ENCODE data around the gene COX5A. TPM values are rescaled to one million over a fixed set of nuclear protein-coding genes. Genes with fewer than 3 reads are reported as not detected.

The COX5A gene
- total and polyA plus RNA-seq, 2 of the 13 experiments (the other 11 are each of a cell fraction or from before 2014, with no cell fraction given): 158 to 218 TPM

DNA sequence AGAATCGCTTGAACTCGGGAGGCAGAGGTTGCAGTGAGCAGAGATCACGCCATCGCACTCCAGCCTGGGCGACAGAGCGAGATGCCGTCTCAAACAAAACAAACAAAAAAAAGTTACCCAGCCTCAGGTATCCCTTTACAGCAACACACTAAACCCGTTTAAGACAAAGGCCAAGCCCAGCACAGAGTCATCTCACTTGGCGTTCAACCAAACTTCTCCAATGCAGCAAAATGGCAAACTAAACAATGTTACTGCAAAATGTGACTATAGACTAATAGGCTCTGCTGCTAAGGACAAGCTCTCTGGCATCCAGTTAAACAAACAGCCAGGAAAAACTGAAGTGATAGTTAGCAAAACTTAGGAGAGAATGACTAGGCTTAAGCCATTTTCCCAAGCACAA lies 24.8 kb downstream of the COX5A start:
- Histone ChIP-seq H3K4me1 (ENCODE audit: insufficient read depth, low read length) (peaks cover 6% of the 10 kb centered on the region; the same call in 1 of the 2 replicates), H3K4me3 (replicated peaks in 1 of 3; ENCODE audit: insufficient read depth in 1 of 3, low read depth in 2 of 3, low read length in 3 of 3) (no peak overlapping the region), H3K36me3 (replicated peaks in 1 of 2; ENCODE audit: control insufficient read depth in 1 of 2, insufficient read depth in 2 of 2, low read length in 2 of 2) (peaks cover 9 to 30% of the 10 kb centered on the region in 2 experiments; a peak in 4 of 5 replicates), H3K9ac (ENCODE audit: insufficient read depth, low read depth, low read length) (no peak overlapping the region), H3K4me2 (ENCODE audit: low read depth, low read length) (no peak overlapping the region), H3K27me3 (ENCODE audit: control insufficient read depth in 1 of 2, insufficient read depth in 2 of 2, low read length in 2 of 2) (no peaks in the 10 kb centered on the region), H3K27ac (ENCODE audit: extremely low read length, insufficient read depth, low read length) (no peak overlapping the region), H3K9me3 (ENCODE audit: low read length) (no peaks in the 10 kb centered on the region), H3K79me2 (ENCODE audit: insufficient read depth, low read length) (no peaks in the 10 kb centered on the region), H2AFZ (ENCODE audit: low read length) (no peak overlapping the region), H4K20me1 (ENCODE audit: insufficient read depth, low read length) (no peaks in the 10 kb centered on the region)
- 96% methylated on average over 9 of the region's 9 CpGs for WGBS (ENCODE audit: low lambda C conversion rate)
- no peak for TF ChIP-seq KLF13 (CRISPR knock-in tag; IDR thresholded peaks at IDR 0.05)
- TF ChIP-seq, protein P1, sequence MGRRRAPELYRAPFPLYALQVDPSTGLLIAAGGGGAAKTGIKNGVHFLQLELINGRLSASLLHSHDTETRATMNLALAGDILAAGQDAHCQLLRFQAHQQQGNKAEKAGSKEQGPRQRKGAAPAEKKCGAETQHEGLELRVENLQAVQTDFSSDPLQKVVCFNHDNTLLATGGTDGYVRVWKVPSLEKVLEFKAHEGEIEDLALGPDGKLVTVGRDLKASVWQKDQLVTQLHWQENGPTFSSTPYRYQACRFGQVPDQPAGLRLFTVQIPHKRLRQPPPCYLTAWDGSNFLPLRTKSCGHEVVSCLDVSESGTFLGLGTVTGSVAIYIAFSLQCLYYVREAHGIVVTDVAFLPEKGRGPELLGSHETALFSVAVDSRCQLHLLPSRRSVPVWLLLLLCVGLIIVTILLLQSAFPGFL (CRISPR knock-in tag; IDR thresholded peaks at IDR 0.05): no peak
- no peak for TF ChIP-seq IRX3 (CRISPR knock-in tag; IDR thresholded peaks at IDR 0.05; ENCODE audit: borderline replicate concordance, low read depth)
- no peak for TF ChIP-seq ZNF75D (CRISPR knock-in tag; IDR thresholded peaks at IDR 0.05; ENCODE audit: borderline replicate concordance)
- no peak for TF ChIP-seq NFKB2 (CRISPR knock-in tag; IDR thresholded peaks at IDR 0.05; ENCODE audit: borderline replicate concordance)
- TF ChIP-seq CHCHD3 (CRISPR knock-in tag; IDR thresholded peaks at IDR 0.05): no peak
- TF ChIP-seq JDP2 (CRISPR knock-in tag; IDR thresholded peaks at IDR 0.05; ENCODE audit: borderline replicate concordance): no peak
- no peak for TF ChIP-seq MIER3 (CRISPR knock-in tag; IDR thresholded peaks at IDR 0.05; ENCODE audit: borderline replicate concordance)
- no peak for TF ChIP-seq ZNF7 (CRISPR knock-in tag; IDR thresholded peaks at IDR 0.05)
- no peak for TF ChIP-seq FOXJ3 (CRISPR knock-in tag; IDR thresholded peaks at IDR 0.05; ENCODE audit: borderline replicate concordance)
- TF ChIP-seq ZNF703 (CRISPR knock-in tag; IDR thresholded peaks at IDR 0.05; ENCODE audit: borderline replicate concordance): no peak
- no peak for TF ChIP-seq ZNF331 (CRISPR knock-in tag; IDR thresholded peaks at IDR 0.05)
- no peak for TF ChIP-seq ZNF547 (CRISPR knock-in tag; IDR thresholded peaks at IDR 0.05)
- TF ChIP-seq, protein P2, sequence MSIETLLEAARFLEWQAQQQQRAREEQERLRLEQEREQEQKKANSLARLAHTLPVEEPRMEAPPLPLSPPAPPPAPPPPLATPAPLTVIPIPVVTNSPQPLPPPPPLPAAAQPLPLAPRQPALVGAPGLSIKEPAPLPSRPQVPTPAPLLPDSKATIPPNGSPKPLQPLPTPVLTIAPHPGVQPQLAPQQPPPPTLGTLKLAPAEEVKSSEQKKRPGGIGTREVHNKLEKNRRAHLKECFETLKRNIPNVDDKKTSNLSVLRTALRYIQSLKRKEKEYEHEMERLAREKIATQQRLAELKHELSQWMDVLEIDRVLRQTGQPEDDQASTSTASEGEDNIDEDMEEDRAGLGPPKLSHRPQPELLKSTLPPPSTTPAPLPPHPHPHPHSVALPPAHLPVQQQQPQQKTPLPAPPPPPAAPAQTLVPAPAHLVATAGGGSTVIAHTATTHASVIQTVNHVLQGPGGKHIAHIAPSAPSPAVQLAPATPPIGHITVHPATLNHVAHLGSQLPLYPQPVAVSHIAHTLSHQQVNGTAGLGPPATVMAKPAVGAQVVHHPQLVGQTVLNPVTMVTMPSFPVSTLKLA (IDR thresholded peaks at IDR 0.05): no peak
- CTCF ChIA-PET (ENCODE audit: low intra/inter-chr PET ratio, low total read pairs): no interaction called here
- BruUV-seq (replicated peaks): no TSS peak
- POLR2A ChIA-PET: no interaction called here
- DNase-seq (ENCODE audit: low spot score) (no peak), FAIRE-seq (no peak), ATAC-seq (no peak)
- in situ Hi-C loops (cut with HindIII; ENCODE audit: extremely low pct_ligation_motif_present, low pct_unique_long_range_greater_than_20kb): no loop called here
- intact Hi-C loops (cut with micrococcal nuclease; ENCODE audit: unreplicated experiment): no loop called here

Data from HepG2 (cell line).